ENCODE results near the gene MYPN.

- TF ChIP-seq CTCF (IDR thresholded peaks at IDR 0.05; ENCODE audit: low read length) (no peak), EZH2 (IDR thresholded peaks at IDR 0.05; ENCODE audit: borderline replicate concordance, low read length) (no peak)
Observed at GRCh38 chr10:68238371-68238770, 129.1 kb downstream of the MYPN start.

Data from OCI-LY1 (cell line).